H1 (cell line): ENCODE results near the gene MCM3AP. TPM values are rescaled to one million over a fixed set of nuclear protein-coding genes. Genes with fewer than 3 reads are reported as not detected.

Source experiments
- CTCF ChIA-PET: fragments of 300-600 bp; sonication (Branson Sonifier 250); formaldehyde crosslinking; loops from one replicate; lab custom pipeline; 2021; ENCODE audit not compliant: partially characterized antibody; lab: Charles Lee
- POLR2A ChIA-PET: fragments of 300-600 bp; sonication (Branson Sonifier 250); formaldehyde crosslinking; loops from one replicate; lab custom pipeline; 2021; ENCODE audit warnings: inconsistent platforms; ENCODE audit not compliant: partially characterized antibody; lab: Charles Lee
- DNase-seq, 2 experiments: peaks; one replicate each; pipeline versions ENCODE4 v3.0.0 to v3.0.0-alpha.2; 2010 to 2022; ENCODE audit warnings: low spot score in 2 of 2, low read depth in 1 of 2, mixed read lengths in 1 of 2
- FAIRE-seq: peaks from 2 replicates; lab custom pipeline; 2011; peaks lifted over from hg19 to GRCh38; lab: Jason Lieb, UNC
- H2AFZ ChIP-seq: 2 replicates; pipeline ENCODE4 v1.8.1; 2012; ENCODE audit warnings: low read length, inconsistent platforms
- H2AK5ac ChIP-seq: 2 replicates; pipeline ENCODE4 v1.6.1; 2013; ENCODE audit warnings: low read depth, low read length
- H2BK120ac ChIP-seq: replicated peaks from 2 replicates; pipeline ENCODE3; 2013; ENCODE audit warnings: low read depth, low read length, inconsistent platforms
- H2BK12ac ChIP-seq: 2 replicates; pipeline ENCODE4 v1.6.1; 2013; ENCODE audit warnings: low read depth, low read length
- H2BK15ac ChIP-seq: 2 replicates; pipeline ENCODE4 v1.6.1; 2013; ENCODE audit warnings: low read length
- H2BK20ac ChIP-seq: 2 replicates; pipeline ENCODE4 v1.6.1; 2013; ENCODE audit warnings: low read length
- H2BK5ac ChIP-seq: 2 replicates; pipeline ENCODE4 v1.6.1; 2013; ENCODE audit warnings: low read depth, low read length
- H3K14ac ChIP-seq: 2 replicates; pipeline ENCODE4 v1.6.1; 2013; ENCODE audit warnings: inconsistent platforms; ENCODE audit not compliant: insufficient read length
- H3K18ac ChIP-seq: 2 replicates; pipeline ENCODE4 v1.6.1; 2013; ENCODE audit warnings: low read length; ENCODE audit errors: extremely low read depth
- H3K23ac ChIP-seq: 2 replicates; pipeline ENCODE4 v1.6.1; 2013; ENCODE audit warnings: inconsistent platforms; ENCODE audit not compliant: insufficient read length
- H3K23me2 ChIP-seq: 2 replicates; pipeline ENCODE4 v1.6.1; 2013; ENCODE audit warnings: low read depth, low read length
- H3K27ac ChIP-seq: 2 replicates; pipeline ENCODE4 v1.6.1; 2011; ENCODE audit warnings: low read depth, low read length, inconsistent platforms
- H3K27me3 ChIP-seq, 4 experiments: replicated peaks in 1 of 4; 1 replicate in 1 of 4; 2 replicates in 3 of 4; pipeline versions ENCODE4 v1.6.1 to v1.8.1; 2011 to 2013; ENCODE audit warnings: low read length in 3 of 4, mild to moderate bottlenecking in 3 of 4, inconsistent platforms in 2 of 4, mixed read lengths in 2 of 4, moderate library complexity in 1 of 4; ENCODE audit not compliant: control insufficient read depth in 3 of 4, insufficient read depth in 3 of 4; ENCODE audit errors: extremely low read depth in 1 of 4
- H3K36me3 ChIP-seq, 4 experiments: 2 replicates each; pipeline versions ENCODE4 v1.6.1 to v1.8.1; 2011 to 2013; ENCODE audit warnings: mild to moderate bottlenecking in 4 of 4, low read length in 3 of 4, moderate library complexity in 2 of 4, control low read depth in 1 of 4, inconsistent platforms in 1 of 4; ENCODE audit not compliant: insufficient read depth in 4 of 4, control insufficient read depth in 2 of 4
- H3K4ac ChIP-seq: replicated peaks from 2 replicates; pipeline ENCODE3; 2013; ENCODE audit warnings: low read length, low read depth, mixed read lengths, inconsistent platforms; ENCODE audit not compliant: insufficient read length
- H3K4me1 ChIP-seq, 4 experiments: replicated peaks in 1 of 4; 1 replicate in 1 of 4; 2 replicates in 3 of 4; pipeline versions ENCODE4 v1.6.1 to v1.8.1; 2011 to 2013; ENCODE audit warnings: low read length in 3 of 4, inconsistent platforms in 2 of 4, mixed read lengths in 1 of 4; ENCODE audit not compliant: insufficient read depth in 4 of 4, control insufficient read depth in 3 of 4
- H3K4me2 ChIP-seq, 2 experiments: 2 replicates each; pipeline versions ENCODE4 v1.6.1 to v1.8.1; 2011 to 2013; ENCODE audit warnings: low read depth in 2 of 2, low read length in 2 of 2, control low read depth in 1 of 2, inconsistent platforms in 1 of 2, mild to moderate bottlenecking in 1 of 2; ENCODE audit not compliant: insufficient read depth in 1 of 2
- H3K4me3 ChIP-seq, 4 experiments: fragments of 200-600, 300-600 bp in 1 of 4; sonication (generic), shearing (Covaris generic), sonication (Bioruptor Twin) in 1 of 4; 2 replicates each; pipeline versions ENCODE4 v1.5.1 to v1.8.1; 2011 to 2016; ENCODE audit warnings: low read length in 4 of 4, low read depth in 3 of 4, control low read depth in 2 of 4, inconsistent platforms in 2 of 4, mild to moderate bottlenecking in 2 of 4, mixed read lengths in 1 of 4, moderate library complexity in 1 of 4; ENCODE audit not compliant: insufficient read depth in 2 of 4; ENCODE audit errors: extremely low read depth in 1 of 4
- H3K56ac ChIP-seq: replicated peaks from 2 replicates; pipeline ENCODE3; 2013; ENCODE audit warnings: low read depth, mild to moderate bottlenecking, mixed read lengths, low read length, inconsistent platforms; ENCODE audit not compliant: insufficient read length
- H3K79me1 ChIP-seq: 2 replicates; pipeline ENCODE4 v1.6.1; 2013; ENCODE audit warnings: low read depth, low read length, control low read depth
- H3K79me2 ChIP-seq, 2 experiments: 2 replicates each; pipeline versions ENCODE4 v1.6.1 to v1.8.1; 2012 to 2013; ENCODE audit warnings: low read length in 2 of 2, mild to moderate bottlenecking in 2 of 2, inconsistent platforms in 1 of 2; ENCODE audit not compliant: insufficient read depth in 2 of 2, control insufficient read depth in 1 of 2
- H3K9ac ChIP-seq, 4 experiments: replicated peaks in 1 of 4; 1 replicate in 1 of 4; 2 replicates in 3 of 4; pipeline versions ENCODE4 v1.6.1 to v1.8.1; 2011 to 2013; ENCODE audit warnings: low read depth in 3 of 4, low read length in 3 of 4, control low read depth in 2 of 4, mild to moderate bottlenecking in 2 of 4, moderate library complexity in 2 of 4, inconsistent platforms in 1 of 4; ENCODE audit errors: extremely low read depth in 1 of 4
- H3K9me3 ChIP-seq, 2 experiments: 2 replicates each; pipeline versions ENCODE4 v1.6.1 to v1.8.1; 2012 to 2013; ENCODE audit warnings: mild to moderate bottlenecking in 2 of 2, moderate library complexity in 2 of 2, control low read depth in 1 of 2, inconsistent platforms in 1 of 2, low read depth in 1 of 2, low read length in 1 of 2, mixed read lengths in 1 of 2; ENCODE audit not compliant: insufficient read depth in 2 of 2
- H4K20me1 ChIP-seq, 2 experiments: replicated peaks in 1 of 2; 2 replicates each; pipeline versions ENCODE3 to v1.8.1; 2011 to 2013; ENCODE audit warnings: inconsistent platforms in 2 of 2, low read length in 2 of 2, mild to moderate bottlenecking in 1 of 2; ENCODE audit not compliant: insufficient read depth in 2 of 2, control insufficient read depth in 1 of 2
- H4K5ac ChIP-seq: 2 replicates; pipeline ENCODE4 v1.6.1; 2013; ENCODE audit warnings: low read length, low read depth, mixed read lengths, inconsistent platforms; ENCODE audit not compliant: insufficient read length
- H4K8ac ChIP-seq: 2 replicates; pipeline ENCODE4 v1.8.0; 2013; ENCODE audit warnings: mild to moderate bottlenecking, moderate library complexity, low read length, inconsistent platforms; ENCODE audit not compliant: insufficient read depth; ENCODE audit errors: extremely low read depth
- H4K91ac ChIP-seq: replicated peaks from 2 replicates; pipeline ENCODE3; 2013; ENCODE audit warnings: low read length, mixed read lengths, inconsistent platforms; ENCODE audit not compliant: insufficient read length
- POLR2AphosphoS5 ChIP-seq: IDR thresholded peaks from 2 replicates; pipeline ENCODE4 v1.6.1; 2011; ENCODE audit warnings: low read depth, low read length
- RAD21 ChIP-seq, 2 experiments: IDR thresholded peaks in 1 of 2; conservative IDR thresholded peaks in 1 of 2; 2 replicates each; pipeline ENCODE4 v1.6.1; 2011; ENCODE audit warnings: low read depth in 2 of 2, low read length in 2 of 2, improper control_type of control experiment in 1 of 2, inconsistent platforms in 1 of 2, mild to moderate bottlenecking in 1 of 2, moderate library complexity in 1 of 2
- SP4 ChIP-seq: IDR thresholded peaks from 2 replicates; pipeline ENCODE4 v1.6.1; 2012; ENCODE audit warnings: low read length, inconsistent platforms
- WGBS, 2 experiments: shearing (Covaris generic) in 1 of 2; methylation state at CpG; one replicate each; pipeline versions ENCODE4 v1.1.6 to v1.1.7; 2013 to 2015; ENCODE audit warnings: low lambda C conversion rate in 2 of 2, mixed read lengths in 2 of 2, inconsistent platforms in 1 of 2, low coverage in 1 of 2, missing lambda C conversion rate in 1 of 2; ENCODE audit not compliant: insufficient replicate concordance in 2 of 2, insufficient coverage in 1 of 2, insufficient read length in 1 of 2; ENCODE audit errors: extremely low coverage in 1 of 2, missing lambda C conversion rate in 1 of 2; 5-methylcytosine and 5-hydroxymethylcytosine counted together
- polyA plus RNA-seq, 7 experiments: library from polyadenylated mRNA; depleted of rRNA in 3 of 7; stranded (reverse) in 5 of 7; unstranded in 2 of 7; fragments of >200 nt in 5 of 7; fragments of 200-250 nt in 2 of 7; gene quantifications; 1 replicate in 5 of 7; 2 replicates in 1 of 7; 4 replicates in 1 of 7; pipeline versions ENCODE4 v1.2.1 to v1.2.3, GENCODE V29; 2011 to 2013; ENCODE audit warnings: missing spikeins in 2 of 7, mixed read lengths in 2 of 7
- total RNA-seq: library from RNA; stranded (reverse); fragmentation: NEBNext Ultra II Directional; extraction: Animal tissue kit (Norgen Biotek cat#: 25700); gene quantifications from 2 replicates; pipeline ENCODE4 v1.2.1, GENCODE V29; 2021

Gene MCM3AP
- total and polyA plus RNA-seq, 2 of the 8 experiments (the other 6 are each of a cell fraction or from before 2014, with no cell fraction given): 37.2 to 119 TPM

DNA sequence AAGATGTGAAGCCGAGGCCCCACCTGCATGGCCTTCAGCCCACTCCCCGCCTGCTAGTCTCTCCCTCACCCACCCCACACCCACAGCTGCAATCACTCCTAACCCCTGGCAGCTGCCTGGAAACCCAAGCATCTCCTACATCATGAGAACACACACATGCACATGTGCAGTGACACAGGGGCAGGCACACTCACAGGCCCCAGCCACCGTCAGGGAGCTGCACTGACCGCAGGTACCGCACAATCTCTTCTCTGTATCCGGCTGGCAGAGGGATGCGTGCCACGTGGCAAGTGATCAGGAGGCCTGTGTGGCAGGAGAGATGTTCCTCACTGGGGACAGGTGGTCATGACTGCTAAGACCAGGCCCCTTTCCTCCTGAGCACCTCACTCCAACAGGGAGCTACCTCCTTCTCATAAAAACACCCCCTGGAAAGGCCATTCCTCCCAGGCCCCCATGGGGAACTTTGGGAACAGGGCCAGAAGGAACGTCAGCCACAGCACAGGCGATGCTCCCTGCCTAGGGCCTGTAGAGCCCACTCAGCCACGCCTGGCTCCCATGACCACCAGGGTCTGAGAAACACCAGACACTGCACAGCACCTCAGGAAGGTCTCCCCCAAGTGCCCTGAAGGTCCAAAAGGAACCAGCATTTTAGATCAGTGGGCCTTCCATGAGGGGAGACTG is 62.8 kb downstream of the MCM3AP start:
- no peak overlapping the region for H3K4ac ChIP-seq
- ChIA-PET CTCF (interaction anchor here (1.3 to 1.4 kb wide), 2 partner anchors 22 to 33 kb away, joined by 3 to 4 read pairs; no protein-coding TSS in a partner anchor), POLR2A (no interaction called here)
- H3K79me2 ChIP-seq: peaks cover 15 to 57% of the 10 kb centered on the region in 2 experiments; a peak in 3 of 4 replicates
- no peak overlapping the region for H3K4me3 ChIP-seq
- H3K56ac ChIP-seq: no peak overlapping the region
- 86% methylated on average over 11 of the region's 11 CpGs; no CpG with 5 or more reads in 1 of the 2 experiments for WGBS, 2 experiments
- H2BK5ac ChIP-seq: no peak overlapping the region
- peaks cover 6 to 40% of the 10 kb centered on the region in 2 experiments for H4K20me1 ChIP-seq
- peaks cover 30% of the 10 kb centered on the region for H3K79me1 ChIP-seq
- no peak overlapping the region for H2BK12ac ChIP-seq
- no peak overlapping the region for H3K9ac ChIP-seq
- H2BK20ac ChIP-seq: no peak overlapping the region
- H3K27me3 ChIP-seq: no peaks in the 10 kb centered on the region
- no peak overlapping the region for H4K91ac ChIP-seq
- no peak overlapping the region for H4K5ac ChIP-seq
- no peak overlapping the region for H3K23ac ChIP-seq
- H3K4me2 ChIP-seq: no peak overlapping the region
- H2BK15ac ChIP-seq: no peak overlapping the region
- no peak overlapping the region for H2AK5ac ChIP-seq
- DNase-seq: no peak
- H4K8ac ChIP-seq: no peak overlapping the region
- H3K9me3 ChIP-seq: peaks cover 8% of the 10 kb centered on the region in 2 experiments; a peak in 1 of 4 replicates
- peaks cover 3 to 8% (median 5%) of the 10 kb centered on the region in 4 experiments for H3K4me1 ChIP-seq
- no peak overlapping the region for H3K14ac ChIP-seq
- no peak for FAIRE-seq
- H3K18ac ChIP-seq: no peak overlapping the region
- no peak overlapping the region for H2BK120ac ChIP-seq
- H2AFZ ChIP-seq: no peak overlapping the region
- peaks cover 6 to 23% (median 14%) of the 10 kb centered on the region in 4 experiments; a peak in 6 of 8 replicates for H3K36me3 ChIP-seq
- H3K23me2 ChIP-seq: no peaks in the 10 kb centered on the region; the same call in 1 of the 2 replicates
- H3K27ac ChIP-seq: no peak overlapping the region
- TF ChIP-seq SP4 (no peak), POLR2AphosphoS5 (no peak), RAD21 (IDR thresholded peaks at IDR 0.05 in 1 of 2, conservative IDR thresholded peaks at IDR 0.05 in 1 of 2; ENCODE audit: low read depth in 2 of 2, low read length in 2 of 2) (no peak)
